Hippocampal formation (tissue), 2 donors: ENCODE data around the gene NKX2-4.
"Not testable (repeated sequence)": the region's sequence is repeated elsewhere in the genome, so short reads cannot be mapped to it uniquely, and the experiment has no call there.

Experiments used
- DNase-seq, 2 donors: peaks; one replicate each; lab custom pipeline; 2025; lab: John Stamatoyannopoulos, UW

The NKX2-4 gene

DNA sequence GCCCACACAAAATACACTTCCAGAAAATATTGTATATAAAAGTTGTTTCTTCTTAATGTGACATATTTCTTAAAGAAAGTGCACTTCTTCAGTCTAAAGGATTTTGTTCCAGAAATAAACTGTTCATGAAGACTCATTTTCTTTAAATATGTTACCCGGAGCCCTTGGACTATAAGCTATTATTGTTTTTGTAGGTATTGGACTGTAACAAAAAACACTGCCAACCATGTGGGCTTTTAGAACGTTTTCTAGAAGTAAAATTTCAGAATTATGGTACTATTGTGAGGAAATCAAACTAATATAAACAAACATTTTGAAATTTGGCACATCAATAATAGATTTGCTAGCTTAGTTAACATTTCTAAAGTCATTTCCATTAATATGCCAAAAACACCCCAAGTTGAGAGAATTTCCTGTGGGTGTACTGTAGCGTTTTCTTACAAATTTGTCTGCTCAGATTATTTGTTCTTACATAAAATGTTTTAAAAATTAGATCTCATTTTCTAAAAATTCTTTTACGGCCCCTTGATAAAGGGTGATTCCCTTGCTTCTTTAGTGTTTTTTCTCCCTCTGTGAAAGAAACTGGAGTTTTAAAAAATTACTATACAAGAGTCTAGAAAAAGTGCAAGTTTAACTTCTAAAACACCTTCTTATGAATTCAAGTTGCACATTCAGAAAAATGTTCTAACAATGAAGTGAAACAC, 3.4 kb downstream of the NKX2-4 start:
- no peak for DNase-seq

DNA sequence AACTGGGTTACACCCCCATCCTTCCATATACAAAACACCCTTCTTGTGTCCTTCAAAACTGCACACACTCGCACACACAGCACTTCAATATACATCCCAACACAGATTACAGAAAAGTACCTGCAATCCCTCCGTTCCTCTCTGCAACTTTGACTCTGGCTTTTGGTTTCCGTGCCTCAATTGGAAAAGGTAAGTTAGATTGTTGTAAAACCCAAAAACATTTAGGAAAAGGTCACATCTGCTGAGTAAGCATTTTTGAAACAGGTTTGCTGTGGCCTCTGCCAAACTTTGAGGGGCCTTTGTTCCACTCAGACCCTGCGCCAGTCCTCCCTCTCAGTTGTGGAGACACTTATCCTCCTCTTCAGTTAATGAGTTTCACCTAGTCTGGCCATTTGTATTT, 4.2 kb downstream of the NKX2-4 start:
- no peak for DNase-seq

DNA sequence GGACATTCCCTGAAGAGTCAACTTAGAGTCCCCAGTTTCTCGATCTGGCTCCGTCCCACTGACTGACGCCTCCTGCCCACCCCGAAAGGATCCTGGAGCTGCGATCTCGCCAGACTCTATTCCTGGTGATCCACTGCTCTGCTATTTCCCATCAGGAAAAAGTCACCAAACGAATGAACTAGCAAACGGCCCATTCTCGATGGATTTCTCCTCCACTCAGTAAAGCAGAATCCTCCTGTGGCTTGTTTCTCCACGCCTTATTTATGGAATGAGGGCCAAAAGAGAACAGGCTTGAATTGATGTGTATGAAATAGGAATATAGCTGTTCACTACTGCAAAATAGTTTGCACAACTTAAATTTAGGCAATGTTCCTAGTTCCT, 5.4 kb downstream of the NKX2-4 start:
- no peak for DNase-seq

DNA sequence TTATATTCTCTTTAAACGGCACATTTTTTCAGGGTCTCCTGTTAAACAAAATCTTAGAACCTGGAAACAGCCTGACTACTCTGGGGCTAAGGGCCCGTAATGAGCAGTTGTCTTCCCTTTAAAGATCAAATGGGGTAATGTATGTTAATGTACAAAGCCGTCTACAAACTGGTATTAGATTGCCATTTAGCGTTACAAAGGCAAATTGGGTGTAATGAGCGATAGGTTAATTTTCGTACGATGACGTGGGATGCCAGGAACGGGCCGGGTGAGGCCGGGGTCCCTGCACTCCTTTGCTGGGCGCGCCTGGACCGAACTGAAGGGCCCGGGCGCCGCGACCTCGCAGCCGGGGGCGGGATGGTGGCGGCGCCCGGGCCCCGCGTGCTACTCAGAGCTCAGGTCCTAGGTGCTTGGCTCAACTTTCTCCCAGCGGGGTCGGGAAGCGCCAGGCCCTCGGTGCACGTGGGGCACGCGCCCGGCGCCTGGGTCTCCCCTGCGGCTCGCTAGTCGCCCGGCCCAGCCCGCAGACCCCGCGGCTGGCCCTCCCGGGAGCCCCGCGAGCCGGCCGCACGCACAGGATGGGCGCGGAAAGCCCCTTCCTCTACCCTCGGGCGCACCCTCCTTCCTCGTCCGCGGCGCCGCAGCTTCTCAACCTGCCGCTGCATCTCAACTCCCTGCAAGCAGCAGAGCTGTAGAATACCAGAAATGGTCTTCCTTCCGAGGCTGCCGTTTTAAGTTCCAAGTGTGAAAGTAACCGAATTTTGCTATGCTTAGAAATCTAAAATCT, 5.9 kb downstream of the NKX2-4 start:
- no peak for DNase-seq

DNA sequence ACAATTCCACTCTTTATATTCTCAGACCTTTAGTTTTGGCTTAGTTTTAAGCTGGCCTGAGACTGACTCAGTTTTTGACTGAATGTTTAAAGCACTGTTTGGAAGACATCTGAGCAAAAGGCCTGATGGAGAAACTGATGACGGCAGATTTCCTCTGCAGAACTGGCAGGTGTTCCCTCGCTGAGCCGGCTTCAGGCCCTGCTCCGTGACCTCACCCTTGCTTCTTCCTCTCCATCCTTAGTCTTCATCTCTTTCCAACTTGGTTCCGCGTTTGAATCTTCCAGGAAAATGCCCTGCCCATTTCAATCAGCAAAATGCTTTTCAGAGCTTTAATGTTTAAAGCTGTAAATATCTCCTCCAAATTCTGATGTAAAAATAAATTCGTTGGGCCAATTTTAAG, 6.6 kb downstream of the NKX2-4 start:
- no peak for DNase-seq

DNA sequence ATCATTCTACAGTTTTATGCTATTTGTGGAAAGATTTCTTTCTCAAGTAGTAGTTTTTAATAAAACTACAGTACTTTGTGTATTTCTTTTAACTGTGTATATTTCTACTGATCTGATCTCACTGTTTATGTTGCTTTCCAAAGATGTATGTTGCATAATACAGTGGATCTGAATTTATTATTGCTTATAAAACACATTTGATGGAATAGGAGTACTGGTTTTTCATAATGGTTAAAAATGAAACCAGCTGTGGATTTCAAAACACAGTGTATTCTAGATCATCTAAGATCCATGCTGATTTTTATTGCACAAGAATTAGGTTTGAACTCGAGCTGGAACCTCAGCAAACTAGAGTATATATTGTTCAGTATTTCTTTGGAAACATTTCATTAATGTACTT, 8.0 kb downstream of the NKX2-4 start:
- no peak for DNase-seq

DNA sequence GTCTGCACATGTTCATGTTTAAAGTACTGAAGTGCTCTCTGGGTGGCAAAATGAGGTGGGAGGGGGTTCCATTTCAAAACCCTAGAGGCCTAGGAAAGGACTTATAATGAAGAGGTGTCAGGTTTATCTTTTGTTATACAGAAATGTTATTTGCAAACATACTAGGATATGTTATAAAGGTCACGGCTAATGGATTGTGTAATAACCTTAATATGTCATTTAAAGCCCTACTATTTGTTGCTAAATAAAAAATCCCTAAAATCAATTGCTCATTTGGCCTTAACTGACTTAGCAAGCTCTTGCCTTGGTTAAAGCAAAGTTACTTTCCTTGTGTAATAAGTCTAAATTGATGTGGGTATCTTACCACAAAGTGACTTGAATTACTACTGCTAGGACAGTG, 8.8 kb downstream of the NKX2-4 start:
- DNase-seq = no peak

DNA sequence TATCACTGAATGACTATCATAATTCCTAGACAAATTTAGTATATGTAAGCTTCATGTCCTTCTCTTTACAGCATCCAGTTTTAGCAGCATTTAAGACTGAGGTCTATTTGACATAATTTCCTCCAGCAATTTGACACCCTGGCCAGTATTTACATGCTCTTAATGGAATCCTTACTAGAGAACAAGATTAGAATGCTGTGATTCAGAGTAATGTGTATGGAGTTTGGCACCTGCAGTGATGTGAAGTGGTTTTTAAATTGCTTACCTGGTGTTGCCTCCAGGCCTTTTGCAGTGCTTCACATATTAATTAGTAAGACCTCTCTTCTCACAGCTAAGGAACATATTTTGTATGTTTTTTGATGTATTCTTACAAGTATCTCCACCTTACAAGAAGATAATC, 9.8 kb downstream of the NKX2-4 start:
- DNase-seq = no peak

DNA sequence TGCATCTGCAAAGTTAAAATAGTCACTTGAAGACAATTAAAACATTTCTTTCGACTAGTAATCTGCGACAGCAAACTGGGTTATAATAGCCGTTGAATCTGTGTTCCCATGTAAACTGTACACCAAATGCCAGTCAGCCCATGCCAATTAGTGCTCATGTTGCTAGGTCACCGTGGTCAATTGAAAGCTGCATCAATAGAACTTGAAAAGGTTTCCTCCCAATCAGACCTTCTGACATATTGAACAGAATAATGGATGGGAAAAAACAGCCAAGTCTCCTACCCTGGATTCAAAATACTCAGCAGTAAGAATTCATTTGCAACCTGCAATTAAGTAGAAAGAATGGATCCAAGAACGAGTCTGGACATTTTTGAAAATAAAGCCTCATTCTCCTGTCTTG, 11.2 kb downstream of the NKX2-4 start:
- DNase-seq = no peak

DNA sequence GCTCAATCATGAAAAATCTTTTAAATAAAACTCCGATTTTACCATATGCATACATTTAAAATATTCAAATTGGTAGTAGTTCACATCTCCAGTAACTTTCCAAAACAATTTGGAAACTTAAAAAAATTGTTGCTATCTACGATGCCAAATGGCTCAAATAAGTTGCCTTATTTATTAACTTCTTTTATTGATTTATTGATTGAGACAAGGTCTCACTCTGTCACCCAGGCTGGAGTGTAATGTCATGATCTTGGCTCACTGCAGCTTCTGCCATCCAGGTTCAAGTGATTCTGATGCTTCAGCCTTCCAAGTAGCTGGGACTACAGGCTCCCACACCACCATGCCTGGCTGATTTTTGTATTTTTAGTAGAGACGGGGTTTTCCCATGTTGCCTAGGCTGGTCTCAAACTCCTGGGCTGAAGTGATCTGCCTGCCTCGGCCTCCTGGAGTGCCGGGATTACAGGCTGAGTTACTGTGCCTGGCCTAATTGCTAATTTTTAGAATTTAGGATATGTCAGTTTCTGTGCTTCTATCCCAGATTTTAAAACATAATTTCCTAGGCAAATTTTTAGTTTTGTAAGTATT, 12.9 kb downstream of the NKX2-4 start:
- DNase-seq = no peak

DNA sequence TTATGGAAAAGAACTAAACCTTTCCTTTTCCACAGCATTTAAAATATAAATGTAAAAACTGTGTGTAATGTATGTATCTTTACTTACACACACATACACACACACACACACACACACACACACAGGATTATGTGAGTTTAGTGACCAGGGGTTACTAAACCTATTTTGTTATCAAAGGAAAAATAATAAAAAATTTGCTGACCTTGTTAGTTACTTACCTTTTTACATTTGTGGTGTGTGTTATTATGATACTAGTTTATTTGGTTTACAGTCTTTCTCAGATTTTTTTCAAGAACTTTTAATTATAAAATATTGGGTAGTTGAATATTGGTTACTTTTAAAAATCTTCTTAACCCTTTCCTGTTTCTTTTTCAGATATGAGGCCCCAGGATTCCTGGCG, 15.7 kb downstream of the NKX2-4 start:
- DNase-seq = no peak

DNA sequence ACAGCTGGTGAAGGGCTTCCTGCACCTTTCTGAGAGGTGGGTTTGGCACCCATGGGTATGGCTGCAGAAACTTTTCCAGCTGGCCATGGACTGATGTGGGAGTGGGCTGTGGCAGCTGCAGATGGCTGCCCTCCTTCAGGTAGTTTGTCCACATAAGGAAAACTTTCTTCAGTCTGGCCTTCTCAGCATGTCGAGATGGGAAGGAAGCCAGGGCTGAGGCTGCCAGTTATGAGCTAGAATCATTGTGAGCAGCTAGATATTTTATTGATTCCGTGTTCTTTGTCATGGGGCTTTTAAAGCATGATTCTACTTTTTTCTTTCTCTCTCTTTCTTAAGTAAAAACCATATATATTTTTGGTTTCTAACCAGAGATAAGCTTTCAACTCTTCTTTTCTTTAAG, 16.6 kb downstream of the NKX2-4 start:
- DNase-seq = no peak

DNA sequence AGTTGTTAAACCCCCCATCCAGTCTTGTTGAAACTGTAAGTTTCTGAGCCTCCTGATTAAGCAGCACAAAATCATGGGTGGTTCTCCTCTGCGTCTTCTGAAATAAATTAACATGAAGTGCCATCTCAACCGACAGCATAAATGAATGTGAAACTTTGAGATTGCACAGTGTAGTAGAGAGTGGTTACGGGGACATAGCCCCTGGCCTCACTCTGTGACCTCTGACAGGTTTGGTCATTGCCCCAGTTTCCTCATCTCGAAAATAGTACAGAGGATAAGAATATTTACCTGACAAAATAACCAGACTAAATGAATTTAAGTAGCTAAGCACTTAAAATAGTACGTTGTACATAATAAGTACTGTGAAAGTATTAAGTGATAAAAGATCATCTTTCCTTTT, 19.1 kb downstream of the NKX2-4 start:
- no peak for DNase-seq

DNA sequence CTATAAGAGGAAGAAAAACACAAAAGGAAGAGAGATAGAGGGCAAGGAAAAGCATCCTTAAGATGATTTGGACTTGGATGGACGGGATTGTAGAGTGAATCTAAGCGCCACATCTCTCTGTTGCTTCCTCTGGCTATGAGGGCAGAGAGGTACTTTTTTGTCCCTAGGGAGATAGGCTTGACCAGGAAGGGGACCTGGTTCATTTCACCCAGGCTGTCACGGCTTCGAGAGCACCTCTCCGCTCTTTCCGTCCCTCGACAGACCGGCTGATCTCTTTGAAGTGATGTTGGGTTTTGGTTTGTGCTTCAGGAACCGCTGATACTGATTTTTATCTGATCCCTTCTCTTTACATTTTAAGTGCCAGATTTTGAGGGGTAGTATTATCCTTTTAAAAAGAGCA, 19.6 kb downstream of the NKX2-4 start:
- DNase-seq = no peak

DNA sequence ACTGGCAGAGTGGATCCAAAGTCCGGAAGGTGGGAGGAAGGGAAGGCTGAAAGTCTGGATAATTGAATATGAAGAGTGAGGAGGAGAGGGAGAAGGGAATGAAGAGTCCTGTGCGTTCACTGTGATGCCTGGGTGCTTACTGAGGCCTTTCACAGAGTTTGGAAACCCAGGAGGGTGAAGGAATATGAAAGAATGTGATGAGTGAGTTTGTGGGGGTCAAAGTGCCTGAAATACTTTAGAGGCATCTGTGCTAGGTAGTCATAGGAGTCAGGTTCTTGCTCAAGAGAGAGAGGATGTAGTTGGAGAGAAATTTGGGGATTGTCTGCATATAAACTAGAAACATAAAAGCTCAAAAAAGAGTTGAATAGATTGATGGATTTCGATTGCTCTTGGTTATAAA, 20.7 kb downstream of the NKX2-4 start:
- no peak for DNase-seq

DNA sequence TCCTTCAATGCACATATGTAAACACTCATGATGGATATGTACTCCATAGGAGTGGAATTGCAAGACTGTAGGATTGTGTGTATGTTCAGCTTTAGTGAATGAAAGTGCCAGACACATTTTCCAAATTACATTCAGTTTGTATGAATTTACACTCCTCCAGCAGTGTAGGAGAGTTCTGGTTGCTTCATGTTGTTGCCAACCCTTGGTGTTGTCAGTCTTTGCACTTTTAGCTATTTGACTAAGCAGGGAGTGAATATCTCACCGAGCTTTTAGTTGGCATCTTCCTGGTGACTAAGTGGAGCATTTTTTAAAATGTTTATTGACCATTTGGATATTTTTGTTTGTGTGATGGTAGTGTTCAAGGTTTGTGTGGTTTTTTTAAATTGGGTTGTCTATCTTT, 23.9 kb downstream of the NKX2-4 start:
- DNase-seq = no peak

DNA sequence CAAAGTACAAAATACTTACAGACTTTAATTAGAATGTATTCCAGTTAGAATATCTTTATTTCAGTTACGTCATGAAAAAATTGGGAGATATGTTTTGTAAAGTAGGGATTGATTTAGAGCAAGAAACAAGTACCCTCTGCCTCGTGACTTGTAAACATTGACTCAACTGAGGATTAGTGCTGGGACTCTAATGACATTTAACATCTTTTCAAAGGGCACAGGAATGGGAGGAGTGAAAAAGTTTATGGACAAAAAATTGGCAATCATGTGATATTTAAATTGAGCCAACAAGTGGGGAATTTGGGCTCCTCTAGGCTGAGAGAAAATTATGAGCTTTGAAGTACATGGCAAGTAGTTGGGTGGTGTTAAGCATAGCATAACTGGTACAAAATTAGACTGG, 25.3 kb downstream of the NKX2-4 start:
- no peak for DNase-seq

DNA sequence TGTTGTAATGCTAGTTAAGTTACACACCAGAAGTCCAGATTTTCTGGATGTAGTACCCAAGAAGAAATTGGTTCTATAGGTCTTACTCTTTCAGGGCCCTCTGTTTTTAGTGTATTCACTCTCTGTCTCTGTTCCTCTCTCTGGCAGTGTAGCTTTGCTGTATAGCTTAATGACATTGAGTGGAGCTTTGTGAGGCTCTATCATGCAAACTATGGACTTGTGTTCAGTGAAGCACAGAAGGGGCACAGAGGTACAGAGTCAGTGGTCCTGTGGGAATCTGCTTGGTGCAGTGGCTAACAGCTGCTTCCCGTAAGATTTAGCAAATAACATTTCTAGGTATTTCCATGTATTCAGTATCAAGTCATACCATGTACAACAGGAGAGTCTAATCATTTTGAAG, 26.1 kb downstream of the NKX2-4 start:
- no peak for DNase-seq

DNA sequence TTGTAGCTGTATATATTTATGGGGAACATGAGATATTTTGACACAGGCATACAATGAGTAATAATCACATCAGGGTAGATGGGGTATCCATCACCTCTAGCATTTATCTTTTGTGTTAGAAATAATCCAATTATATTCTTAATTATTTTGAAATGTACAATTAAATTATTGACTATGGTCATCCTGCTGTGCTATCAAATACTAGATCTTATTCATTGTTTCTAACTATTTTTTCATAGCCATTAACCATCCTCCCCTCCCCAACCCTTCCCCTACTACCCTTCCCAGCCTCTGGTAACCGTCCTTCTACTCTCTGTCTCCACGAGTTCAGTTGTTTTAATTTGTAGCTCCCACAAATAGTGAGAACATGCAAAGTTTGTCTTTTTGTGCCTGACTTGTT, 28.5 kb downstream of the NKX2-4 start:
- DNase-seq = no peak

DNA sequence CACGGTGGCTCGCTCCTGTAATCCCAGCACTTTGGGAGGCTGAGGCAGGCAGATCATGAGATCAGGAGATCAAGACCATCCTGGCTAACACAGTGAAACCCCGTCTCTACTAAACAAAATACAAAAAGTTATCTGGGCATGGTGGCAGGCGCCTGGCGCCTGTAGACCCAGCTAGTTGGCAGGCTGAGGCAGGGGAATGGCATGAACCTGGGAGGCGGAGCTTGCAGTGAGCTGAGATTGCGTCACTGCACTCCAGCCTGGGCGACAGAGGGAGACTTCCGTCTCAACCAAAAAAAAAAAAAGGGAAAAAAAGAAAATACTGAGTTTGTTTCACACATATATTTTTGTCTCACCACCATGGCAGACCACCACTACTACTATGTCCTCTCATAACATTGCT, 31.1 kb downstream of the NKX2-4 start:
- DNase-seq = not testable (repeated sequence)

DNA sequence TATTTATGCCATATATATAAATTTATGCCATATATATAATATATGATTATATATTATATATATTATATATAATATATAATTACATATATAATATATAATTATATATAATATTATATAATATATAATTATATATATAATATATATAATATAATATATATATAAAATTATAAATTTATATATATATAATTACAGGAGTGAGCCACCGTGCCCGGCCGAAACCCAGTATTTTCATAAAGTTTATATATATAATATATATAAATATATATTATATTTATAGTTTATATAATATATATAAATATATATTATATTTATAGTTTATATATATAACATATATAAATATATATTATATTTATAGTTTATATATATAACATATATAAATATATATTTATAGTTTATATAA, 31.6 kb downstream of the NKX2-4 start:
- DNase-seq = no peak

DNA sequence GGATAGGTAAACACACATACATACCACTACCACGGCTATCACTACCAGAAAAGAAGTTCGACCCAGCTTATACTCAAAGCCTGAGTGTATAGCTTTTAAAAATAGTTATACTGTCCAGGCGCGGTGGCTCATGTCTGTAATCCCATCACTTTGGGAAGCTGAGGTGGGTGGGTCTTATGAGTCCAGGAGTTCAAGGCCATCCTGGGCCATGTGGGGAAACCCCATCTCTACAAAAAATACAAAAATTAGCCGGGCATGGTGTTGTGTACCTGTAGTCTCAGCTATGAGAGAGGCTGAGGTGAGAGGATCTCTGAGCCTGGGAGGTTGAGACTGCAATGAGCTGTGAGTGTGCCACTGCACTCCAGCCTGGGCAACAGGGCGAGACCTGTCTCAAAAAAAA, 32.9 kb downstream of the NKX2-4 start:
- DNase-seq = no peak

DNA sequence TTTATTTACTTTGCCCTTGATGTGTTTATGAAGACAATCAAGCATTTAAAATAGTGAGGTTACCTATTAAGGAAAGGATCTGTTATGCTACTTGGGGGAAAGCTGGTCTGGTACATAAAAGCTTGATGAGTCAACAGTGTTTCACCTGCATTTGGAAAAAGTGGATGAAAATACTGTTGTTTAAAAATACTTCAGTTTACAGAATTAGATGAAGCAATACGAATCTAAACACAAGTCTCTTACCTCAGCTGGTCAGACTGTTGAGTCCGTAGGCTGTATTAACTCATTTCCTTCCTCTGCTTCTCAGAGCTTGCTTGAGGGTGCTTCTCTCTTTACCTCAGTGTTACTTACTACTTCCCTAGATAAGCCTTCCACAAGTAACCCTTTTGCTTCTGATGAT, 36.1 kb downstream of the NKX2-4 start:
- no peak for DNase-seq

DNA sequence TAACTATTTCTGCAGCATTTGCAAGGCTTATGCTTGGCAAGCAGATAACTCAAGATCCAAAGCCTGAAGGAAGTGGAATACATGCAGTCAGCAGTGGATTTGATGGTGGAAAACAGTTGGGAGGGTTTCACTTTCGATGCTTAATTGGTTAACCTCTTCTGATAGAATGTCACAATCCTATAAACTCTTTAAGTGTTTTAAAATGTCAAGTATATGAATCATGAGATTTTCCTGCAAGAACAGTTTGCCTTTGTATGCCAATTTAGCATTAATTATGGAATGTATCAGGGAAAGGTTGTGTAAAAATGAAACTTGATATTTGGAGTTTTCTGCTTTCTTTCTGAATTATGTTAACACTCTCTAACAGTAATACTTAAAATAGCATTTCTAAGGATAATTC, 36.6 kb downstream of the NKX2-4 start:
- DNase-seq = no peak
